Lung (tissue), 12 donors: Measurements from ENCODE around the gene B9D2. TPM values are rescaled to one million over a fixed set of nuclear protein-coding genes. Genes with fewer than 3 reads are reported as not detected.
A peak's percentile ranks its signal among the peaks of the same experiment; 100 is the strongest.

Experiments used
- ATAC-seq: fragments of 200-7000 bp; cut with Tn5 transposase; one replicate; pipeline ENCODE4 v1.9.1; 2020; ENCODE audit warnings: moderate number of reproducible peaks; ENCODE audit not compliant: insufficient read depth, low FRiP score
- DNase-seq, 3 donors: peaks; one replicate each; pipeline ENCODE4 v3.0.0-alpha.2; 2013 to 2017
- H3K27ac ChIP-seq, 2 donors: one replicate each; pipeline ENCODE4 v1.5.1; 2013; ENCODE audit warnings: mild to moderate bottlenecking in 2 of 2, moderate library complexity in 2 of 2, control low read depth in 1 of 2, inconsistent platforms in 1 of 2, low read depth in 1 of 2, low read length in 1 of 2
- H3K27me3 ChIP-seq, 3 donors: one replicate each; pipeline ENCODE4 v1.5.1; 2013; ENCODE audit warnings: low read length in 2 of 3; ENCODE audit not compliant: control insufficient read depth in 3 of 3, insufficient read depth in 3 of 3
- H3K36me3 ChIP-seq, 4 donors: one replicate each; pipeline ENCODE4 v1.5.1; 2013; ENCODE audit warnings: low read length in 4 of 4, mild to moderate bottlenecking in 1 of 4, moderate library complexity in 1 of 4; ENCODE audit not compliant: control insufficient read depth in 4 of 4, insufficient read depth in 4 of 4
- H3K4me1 ChIP-seq, 5 donors: one replicate each; pipeline ENCODE4 v1.5.1; 2013; ENCODE audit warnings: low read length in 5 of 5, mild to moderate bottlenecking in 2 of 5, moderate library complexity in 1 of 5; ENCODE audit not compliant: control insufficient read depth in 5 of 5, insufficient read depth in 5 of 5
- H3K4me3 ChIP-seq: one replicate; pipeline ENCODE4 v1.5.1; 2013; ENCODE audit warnings: mild to moderate bottlenecking, control low read depth, moderate library complexity
- H3K9ac ChIP-seq, 2 donors: one replicate each; pipeline ENCODE4 v1.5.1; 2013; ENCODE audit warnings: low read length in 2 of 2, control low read depth in 1 of 2; ENCODE audit not compliant: insufficient read depth in 1 of 2
- H3K9me3 ChIP-seq, 4 donors: one replicate each; pipeline ENCODE4 v1.5.1; 2013; ENCODE audit warnings: low read length in 3 of 4, mild to moderate bottlenecking in 1 of 4, moderate library complexity in 1 of 4; ENCODE audit not compliant: control insufficient read depth in 4 of 4, insufficient read depth in 3 of 4
- WGBS, 2 donors: extraction: QIAGEN DNeasy Blood & Tissue Kit; methylation state at CpG; one replicate each; pipeline ENCODE4 v1.1.7; 2013; 5-methylcytosine and 5-hydroxymethylcytosine counted together
- polyA plus RNA-seq, 2 donors: library from polyadenylated mRNA; stranded (reverse); fragments of 200-250 nt; gene quantifications; one replicate each; pipeline ENCODE4 v1.2.1, GENCODE V29; 2013
- total RNA-seq, 2 donors: library from RNA; depleted of rRNA in 1 of 2; stranded (reverse); fragments of >200 nt in 1 of 2; gene quantifications; one replicate each; pipeline ENCODE4 v1.2.1, GENCODE V29; 2014 to 2021
- TF ChIP-seq, protein P1 (sequence below): IDR thresholded peaks from 2 replicates; pipeline ENCODE4 v1.5.1; 2012; ENCODE audit warnings: mild to moderate bottlenecking; ENCODE audit errors: control extremely low read depth, extremely low read depth
- donor health status: control.
- donor health status: control.
- donor health status: Bipolar disorder and iron deficiency.
- donor health status: healthy.
- donor health status: DM: yes; HTN: yes; CAD: no.

Gene B9D2
- total and polyA plus RNA-seq, 4 donors: 10.2 to 18.6 (median 14.0) TPM

DNA sequence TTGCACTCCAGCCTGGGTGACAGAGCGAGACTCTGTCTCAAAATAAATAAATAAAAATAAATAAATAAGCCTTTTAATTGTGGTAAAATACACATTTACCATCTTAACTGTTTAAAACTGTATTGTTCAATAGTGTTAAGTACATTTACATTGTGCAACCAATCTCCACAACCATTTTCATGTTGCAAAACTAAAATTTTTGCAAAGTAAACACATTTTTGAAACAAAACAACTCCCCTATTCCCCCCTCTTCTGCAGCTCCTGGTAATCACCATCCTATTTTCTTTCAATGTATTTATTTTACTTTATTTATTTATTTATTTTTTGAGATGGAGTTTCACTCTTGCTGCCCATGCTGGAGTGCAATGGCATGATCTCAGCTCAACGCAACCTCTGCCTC, 5.8 kb upstream of the B9D2 start:
- no peak overlapping the region for H3K4me3 ChIP-seq
- no peaks in the 10 kb centered on the region for H3K9me3 ChIP-seq
- no peak overlapping the region for H3K27ac ChIP-seq
- ATAC-seq (no peak), DNase-seq (no peak)
- H3K4me1 ChIP-seq: peaks cover 0 to 18% (median 8%) of the 10 kb centered on the region in 5 donors
- 92 to 94% methylated on average over 2 of the region's 2 CpGs for WGBS, 2 donors
- H3K9ac ChIP-seq: no peak overlapping the region
- TF ChIP-seq, protein P1, sequence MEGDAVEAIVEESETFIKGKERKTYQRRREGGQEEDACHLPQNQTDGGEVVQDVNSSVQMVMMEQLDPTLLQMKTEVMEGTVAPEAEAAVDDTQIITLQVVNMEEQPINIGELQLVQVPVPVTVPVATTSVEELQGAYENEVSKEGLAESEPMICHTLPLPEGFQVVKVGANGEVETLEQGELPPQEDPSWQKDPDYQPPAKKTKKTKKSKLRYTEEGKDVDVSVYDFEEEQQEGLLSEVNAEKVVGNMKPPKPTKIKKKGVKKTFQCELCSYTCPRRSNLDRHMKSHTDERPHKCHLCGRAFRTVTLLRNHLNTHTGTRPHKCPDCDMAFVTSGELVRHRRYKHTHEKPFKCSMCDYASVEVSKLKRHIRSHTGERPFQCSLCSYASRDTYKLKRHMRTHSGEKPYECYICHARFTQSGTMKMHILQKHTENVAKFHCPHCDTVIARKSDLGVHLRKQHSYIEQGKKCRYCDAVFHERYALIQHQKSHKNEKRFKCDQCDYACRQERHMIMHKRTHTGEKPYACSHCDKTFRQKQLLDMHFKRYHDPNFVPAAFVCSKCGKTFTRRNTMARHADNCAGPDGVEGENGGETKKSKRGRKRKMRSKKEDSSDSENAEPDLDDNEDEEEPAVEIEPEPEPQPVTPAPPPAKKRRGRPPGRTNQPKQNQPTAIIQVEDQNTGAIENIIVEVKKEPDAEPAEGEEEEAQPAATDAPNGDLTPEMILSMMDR: no peak
- H3K36me3 ChIP-seq: no peaks in the 10 kb centered on the region
- no peaks in the 10 kb centered on the region for H3K27me3 ChIP-seq

DNA sequence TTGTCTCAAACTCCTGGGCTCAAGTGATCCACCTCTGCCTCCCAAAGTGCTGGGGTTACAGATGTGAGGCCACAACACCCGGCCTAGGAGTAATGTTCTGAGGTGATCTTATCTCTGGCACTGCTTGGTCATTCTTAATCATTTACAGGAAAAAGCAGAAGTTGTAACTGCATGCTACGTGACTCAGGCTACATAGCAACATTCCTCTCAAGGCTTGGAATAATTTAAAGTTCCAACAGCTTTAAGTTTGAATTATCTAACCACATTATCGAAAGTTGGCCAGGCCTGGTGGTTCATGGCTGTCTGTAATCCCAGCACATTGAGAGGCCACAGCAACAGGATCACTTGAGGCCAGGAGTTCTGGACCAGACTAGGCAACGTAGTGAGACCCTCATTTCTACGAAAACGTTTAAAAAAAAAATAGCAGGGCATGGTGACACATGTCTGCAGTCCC, 3.9 kb upstream of the B9D2 start:
- TF ChIP-seq, protein P1: no peak
- H3K36me3 ChIP-seq: no peaks in the 10 kb centered on the region
- H3K4me1 ChIP-seq: peaks cover 0 to 18% (median 6%) of the 10 kb centered on the region in 5 donors
- DNase-seq (no peak), ATAC-seq (no peak)
- H3K9me3 ChIP-seq: no peaks in the 10 kb centered on the region
- WGBS, 2 donors: 24 to 42% methylated on average over 6 of the region's 6 CpGs
- H3K4me3 ChIP-seq: no peak overlapping the region
- H3K27me3 ChIP-seq: no peaks in the 10 kb centered on the region
- peak overlapping the region in 1 of 2 donors; percentile 66 for H3K27ac ChIP-seq
- no peak overlapping the region for H3K9ac ChIP-seq

DNA sequence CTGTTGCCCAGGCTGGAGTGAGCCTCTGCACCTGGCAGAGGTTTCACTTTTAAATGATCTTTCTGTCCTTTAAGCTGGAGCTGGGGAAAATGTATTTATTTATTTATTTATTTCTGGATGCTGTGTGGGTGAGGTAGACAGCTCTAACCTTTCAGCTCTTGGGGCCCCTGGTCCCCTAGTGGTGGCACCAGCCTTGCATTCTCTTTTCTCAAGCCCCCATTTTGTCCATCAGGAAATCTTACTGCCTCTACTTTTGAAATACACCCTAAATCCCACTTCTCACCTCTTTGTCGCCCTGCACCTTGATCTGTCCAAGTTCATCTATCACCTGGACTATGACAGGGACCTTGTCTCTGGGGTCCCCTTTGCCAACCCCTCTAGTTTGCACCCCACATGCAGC, 2.1 kb upstream of the B9D2 start:
- no peaks in the 10 kb centered on the region for H3K36me3 ChIP-seq
- H3K27ac ChIP-seq: no peak overlapping the region
- H3K27me3 ChIP-seq: no peaks in the 10 kb centered on the region
- 96 to 98% methylated on average over 1 of the region's 1 CpG for WGBS, 2 donors
- no peaks in the 10 kb centered on the region for H3K9me3 ChIP-seq
- DNase-seq (no peak), ATAC-seq (no peak)
- TF ChIP-seq, protein P1: no peak
- H3K9ac ChIP-seq: no peak overlapping the region
- H3K4me1 ChIP-seq: peaks cover 0 to 13% (median 6%) of the 10 kb centered on the region in 5 donors
- H3K4me3 ChIP-seq: no peak overlapping the region
